AG09309 (cell line): ENCODE data around the gene BTBD9.

Experiments
- DNase-seq: peaks from one replicate; pipeline ENCODE4 v3.0.0-alpha.2; 2010; ENCODE audit warnings: low read depth
- H3K4me3 ChIP-seq: 2 replicates; pipeline ENCODE4 v1.5.1; 2011; ENCODE audit warnings: mild to moderate bottlenecking, low read depth, low read length, moderate library complexity; ENCODE audit not compliant: control insufficient read depth
- TF ChIP-seq, protein P1 (sequence below): IDR thresholded peaks from 2 replicates; pipeline ENCODE4 v1.5.1; 2011; ENCODE audit warnings: mild to moderate bottlenecking, low read depth, low read length, inconsistent platforms; ENCODE audit not compliant: insufficient read depth, control insufficient read depth; ENCODE audit errors: missing control alignments

BTBD9 gene

DNA sequence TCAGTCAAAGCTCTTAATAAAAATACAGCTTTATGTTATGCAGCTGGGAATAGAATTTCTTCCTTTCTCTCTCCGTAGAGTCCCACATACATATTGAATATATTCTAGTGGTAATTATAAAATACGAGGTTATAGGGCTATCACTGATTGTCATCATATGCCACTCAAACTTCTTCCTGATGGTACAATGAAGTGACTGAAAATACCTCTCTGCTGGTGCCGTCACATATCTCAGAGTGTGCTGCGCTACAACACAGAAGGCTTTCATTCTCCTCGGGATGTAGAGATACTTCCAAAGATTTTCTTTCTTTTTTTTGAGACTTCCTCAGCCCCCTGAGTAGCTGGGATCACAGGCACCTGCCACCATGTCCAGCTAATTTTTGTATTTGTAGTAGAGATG is 249.9 kb downstream of the BTBD9 start:
- TF ChIP-seq, protein P1, sequence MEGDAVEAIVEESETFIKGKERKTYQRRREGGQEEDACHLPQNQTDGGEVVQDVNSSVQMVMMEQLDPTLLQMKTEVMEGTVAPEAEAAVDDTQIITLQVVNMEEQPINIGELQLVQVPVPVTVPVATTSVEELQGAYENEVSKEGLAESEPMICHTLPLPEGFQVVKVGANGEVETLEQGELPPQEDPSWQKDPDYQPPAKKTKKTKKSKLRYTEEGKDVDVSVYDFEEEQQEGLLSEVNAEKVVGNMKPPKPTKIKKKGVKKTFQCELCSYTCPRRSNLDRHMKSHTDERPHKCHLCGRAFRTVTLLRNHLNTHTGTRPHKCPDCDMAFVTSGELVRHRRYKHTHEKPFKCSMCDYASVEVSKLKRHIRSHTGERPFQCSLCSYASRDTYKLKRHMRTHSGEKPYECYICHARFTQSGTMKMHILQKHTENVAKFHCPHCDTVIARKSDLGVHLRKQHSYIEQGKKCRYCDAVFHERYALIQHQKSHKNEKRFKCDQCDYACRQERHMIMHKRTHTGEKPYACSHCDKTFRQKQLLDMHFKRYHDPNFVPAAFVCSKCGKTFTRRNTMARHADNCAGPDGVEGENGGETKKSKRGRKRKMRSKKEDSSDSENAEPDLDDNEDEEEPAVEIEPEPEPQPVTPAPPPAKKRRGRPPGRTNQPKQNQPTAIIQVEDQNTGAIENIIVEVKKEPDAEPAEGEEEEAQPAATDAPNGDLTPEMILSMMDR: no peak
- no peak for DNase-seq
- H3K4me3 ChIP-seq: no peak overlapping the region

DNA sequence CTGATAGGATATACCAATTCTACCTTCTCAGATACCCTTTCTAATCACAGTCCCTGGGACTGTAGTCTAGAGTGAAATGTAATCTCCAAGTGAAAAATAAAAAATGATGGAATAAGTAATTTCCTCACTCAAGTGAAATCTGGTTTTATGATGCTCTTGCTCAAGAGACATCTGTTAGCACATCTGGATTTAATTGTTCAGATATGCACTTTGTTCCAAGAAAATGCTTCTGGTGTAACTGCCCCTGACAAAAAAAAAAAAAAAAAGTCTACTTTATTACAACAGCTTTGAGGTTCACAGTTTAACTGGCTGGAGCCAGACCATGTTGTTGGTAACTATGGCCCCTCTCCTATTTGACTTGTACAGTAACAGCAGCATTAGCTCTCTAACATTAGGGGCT is 251.8 kb downstream of the BTBD9 start:
- TF ChIP-seq, protein P1: no peak
- DNase-seq: peak; percentile 91
- H3K4me3 ChIP-seq: no peak overlapping the region

DNA sequence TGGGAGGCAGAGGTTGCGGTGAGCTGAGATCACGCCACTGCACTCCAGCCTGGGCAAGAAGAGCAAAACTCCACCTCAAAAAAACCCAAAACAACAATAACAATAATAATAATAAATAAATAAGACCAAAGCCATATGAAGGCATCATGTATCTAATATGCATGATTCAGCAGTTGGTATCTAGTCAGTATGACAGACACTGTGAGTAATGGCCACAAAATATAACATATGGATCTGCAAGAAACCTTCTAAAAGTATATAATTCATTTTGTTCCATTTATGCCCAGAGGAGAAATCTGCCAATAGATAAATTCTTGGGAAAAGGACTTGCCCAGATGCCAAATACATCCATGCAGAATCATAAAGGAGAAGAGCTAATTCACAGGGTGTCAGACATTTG is 252.3 kb downstream of the BTBD9 start:
- no peak for DNase-seq
- TF ChIP-seq, protein P1: no peak
- no peak overlapping the region for H3K4me3 ChIP-seq

DNA sequence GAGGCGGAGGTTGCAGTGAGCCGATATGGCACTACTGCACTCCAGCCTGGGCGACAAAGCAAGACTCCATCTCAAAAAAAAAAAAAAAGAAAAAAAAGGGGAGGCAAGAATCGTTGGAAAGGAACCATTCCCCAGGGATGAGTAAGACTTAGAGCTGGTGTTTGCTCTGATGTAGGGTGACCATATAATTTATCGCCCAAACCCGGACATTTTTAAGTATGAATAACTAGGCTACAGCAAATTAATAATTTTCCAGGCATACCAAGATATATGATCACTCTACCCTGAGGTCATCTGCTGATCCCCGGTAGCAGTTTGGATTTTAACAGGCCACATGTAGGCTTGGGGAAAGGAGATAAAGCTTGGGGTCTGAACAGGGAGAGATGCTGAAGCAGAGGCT is 260.9 kb downstream of the BTBD9 start:
- no peak for DNase-seq
- no peak overlapping the region for H3K4me3 ChIP-seq
- TF ChIP-seq, protein P1: no peak

DNA sequence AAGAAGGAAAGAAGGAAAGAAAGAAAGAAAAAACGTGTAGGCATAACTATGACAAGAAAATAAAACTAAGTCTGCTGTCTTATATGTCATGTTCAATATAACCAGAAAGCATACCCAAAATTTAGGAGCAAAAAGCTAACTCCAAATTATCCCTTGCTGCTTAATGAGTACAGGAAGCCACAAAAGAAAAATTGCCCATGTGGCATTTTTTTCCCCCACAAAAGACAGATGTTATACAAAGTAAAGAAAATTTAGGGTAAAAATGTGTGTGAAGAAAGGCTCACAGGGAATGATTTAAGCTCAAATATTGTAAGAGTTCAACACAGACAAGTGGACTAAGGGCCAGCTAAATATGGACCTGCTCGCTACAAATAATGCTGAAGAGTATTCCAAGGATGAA is 263.8 kb downstream of the BTBD9 start:
- TF ChIP-seq, protein P1: no peak
- no peak overlapping the region for H3K4me3 ChIP-seq
- DNase-seq: no peak

DNA sequence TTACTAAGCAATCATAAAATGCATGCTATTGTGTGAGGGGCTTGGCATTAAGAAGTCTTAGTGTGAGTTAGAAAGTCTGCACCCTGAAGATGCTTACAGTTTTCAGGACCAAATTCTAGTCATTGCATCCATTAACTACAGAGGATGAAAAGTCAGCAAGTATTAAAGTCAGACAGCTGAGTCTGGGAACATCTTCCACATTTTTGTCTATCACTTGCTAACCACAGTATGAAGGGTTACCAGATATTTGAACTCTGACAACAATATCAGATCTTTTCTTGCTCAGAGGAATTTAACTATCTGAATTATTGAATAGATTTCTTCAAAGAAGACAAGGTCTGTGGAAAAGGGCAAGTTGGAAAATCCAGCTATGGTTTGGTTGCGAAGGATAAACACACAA is 264.4 kb downstream of the BTBD9 start:
- no peak overlapping the region for H3K4me3 ChIP-seq
- DNase-seq: no peak
- TF ChIP-seq, protein P1: no peak

DNA sequence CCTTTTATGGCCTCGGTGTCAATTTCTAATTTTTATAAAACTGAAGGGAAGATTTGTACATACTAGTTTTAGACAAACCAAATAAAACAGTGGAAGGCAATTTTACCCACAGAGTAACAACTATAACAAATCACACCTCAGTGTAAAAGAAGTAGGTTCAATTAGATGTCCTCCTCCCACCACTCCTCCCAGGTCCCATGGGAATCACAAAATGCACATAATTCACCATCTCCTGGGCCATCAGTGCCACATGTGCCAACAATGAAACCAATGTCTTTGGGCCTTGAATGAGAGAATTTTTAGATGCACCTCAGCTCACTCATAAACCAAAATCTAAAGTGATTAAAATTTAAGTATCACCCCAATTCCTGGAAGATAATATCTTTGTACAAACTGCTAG is 267.8 kb downstream of the BTBD9 start:
- no peak for DNase-seq
- no peak overlapping the region for H3K4me3 ChIP-seq

More for the DNA sequence above, 267.8 kb downstream of the BTBD9 start:
- TF ChIP-seq, protein P1: no peak
